GM18502 (cell line): ENCODE data around the gene STXBP6.
"Not testable (repeated sequence)": the region's sequence is repeated elsewhere in the genome, so short reads cannot be mapped to it uniquely, and the experiment has no call there.

Experiments used
- ATAC-seq: cut with Tn5 transposase; IDR thresholded peaks from one replicate; pipeline ENCODE4 v1.9.1; 2021; ENCODE audit warnings: mild to moderate bottlenecking; ENCODE audit not compliant: unreplicated experiment, poor library complexity

The STXBP6 gene

DNA sequence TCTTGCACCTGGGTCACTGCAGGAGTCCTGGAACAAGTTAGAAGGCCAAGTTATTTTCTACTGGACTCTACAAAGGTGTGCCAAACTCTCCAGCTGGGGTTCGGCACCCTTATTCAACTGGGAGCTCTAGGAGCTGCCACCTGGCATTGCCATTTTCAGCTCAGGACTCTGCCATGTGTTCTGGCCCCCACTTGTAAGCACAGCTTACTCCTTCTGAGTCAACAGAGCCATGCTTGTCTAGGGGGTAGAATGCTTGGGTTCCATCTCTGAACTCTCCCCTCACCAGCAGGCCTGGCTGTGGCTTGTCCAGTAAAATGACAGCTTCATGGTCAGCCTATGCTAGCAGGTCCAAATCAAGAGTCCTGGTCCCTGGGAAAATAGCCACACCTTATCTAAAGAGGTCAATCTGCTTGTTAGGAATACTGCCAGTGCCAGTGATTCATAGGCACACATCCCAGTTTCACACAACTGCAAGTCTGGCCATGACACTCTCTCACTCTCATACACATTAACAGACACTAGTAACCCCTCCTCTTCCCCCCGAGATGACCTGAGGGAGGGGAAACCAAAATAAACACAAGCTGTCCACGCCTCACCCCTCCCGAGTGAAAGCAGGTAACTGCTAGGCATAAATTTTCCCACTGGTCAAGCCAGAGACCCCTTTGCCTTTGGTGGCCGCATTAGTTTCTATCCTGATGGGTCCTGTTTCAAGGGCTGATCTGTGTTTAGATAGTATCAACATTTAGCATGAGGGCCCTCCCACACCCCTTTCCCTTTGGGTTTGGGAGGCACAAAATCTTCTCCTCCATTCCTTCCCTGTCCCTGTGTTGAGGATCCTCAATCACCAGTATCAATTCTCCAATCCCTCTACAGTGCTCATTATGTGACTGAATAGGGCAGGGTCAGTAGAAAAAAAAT lies 233.7 kb downstream of the STXBP6 start:
- ATAC-seq = no peak

DNA sequence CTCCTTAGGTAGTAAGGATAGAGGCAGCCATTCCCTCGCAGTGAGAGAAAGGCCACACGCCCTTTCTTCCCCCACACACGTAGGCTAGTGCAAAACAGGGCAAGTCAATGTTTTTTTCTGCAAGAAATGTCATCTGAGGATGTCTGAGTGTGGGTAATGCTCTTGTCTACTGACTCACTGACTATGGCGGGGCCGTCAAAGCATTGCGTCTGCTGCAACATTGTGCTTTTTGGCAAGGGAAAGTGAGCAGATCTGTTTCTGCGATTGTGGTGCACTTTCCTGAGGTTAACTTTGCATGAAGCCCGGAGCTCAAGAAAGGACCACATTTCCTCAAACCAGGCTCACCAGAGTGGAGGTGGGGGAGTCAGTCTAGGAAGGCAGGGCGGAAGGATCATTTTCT lies 234.4 kb downstream of the STXBP6 start:
- no peak for ATAC-seq

- ATAC-seq = no peak
These were observed 235.0 kb downstream of the STXBP6 start for GRCh38 chr14:24814944-24815343.

DNA sequence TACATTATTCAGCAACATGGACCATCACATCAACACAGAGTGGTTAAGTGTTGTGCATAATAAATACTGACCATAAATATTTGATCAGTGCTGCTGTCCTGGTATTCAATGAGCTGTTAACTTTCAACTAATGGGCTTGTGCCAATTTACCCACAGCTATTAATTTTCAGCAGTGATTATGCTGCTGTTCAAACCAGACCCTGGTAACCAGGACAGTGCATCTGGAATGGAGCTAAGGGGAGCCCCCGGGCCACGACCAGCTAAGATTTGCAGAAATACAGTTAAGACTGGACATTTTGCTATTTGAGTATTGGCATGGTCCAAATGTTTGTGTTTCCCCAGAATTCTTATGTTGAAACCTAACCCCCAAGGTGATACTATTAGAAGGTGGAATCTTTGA lies 235.6 kb downstream of the STXBP6 start:
- ATAC-seq = no peak

DNA sequence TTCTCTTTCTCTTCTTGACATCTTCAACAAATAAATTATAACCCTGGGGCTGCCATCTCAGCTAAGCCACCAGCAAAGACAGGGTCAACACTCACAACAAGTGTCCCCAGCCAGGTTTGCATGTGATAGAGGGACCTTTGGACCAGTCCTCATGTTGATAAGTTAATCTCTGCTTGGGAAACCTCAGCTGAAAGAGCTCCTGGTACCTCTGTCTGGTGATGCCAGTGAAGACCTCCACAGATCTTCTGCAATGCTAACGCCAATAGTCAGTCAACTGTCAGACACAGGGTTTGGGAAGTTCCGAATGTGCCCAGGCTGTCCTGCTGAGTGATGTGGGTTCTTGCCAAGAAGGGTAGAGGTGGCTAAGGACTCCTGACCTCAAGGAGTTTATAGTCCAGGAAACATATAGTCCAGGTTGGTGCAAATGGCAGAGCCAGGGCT lies 236.1 kb downstream of the STXBP6 start:
- no peak for ATAC-seq

DNA sequence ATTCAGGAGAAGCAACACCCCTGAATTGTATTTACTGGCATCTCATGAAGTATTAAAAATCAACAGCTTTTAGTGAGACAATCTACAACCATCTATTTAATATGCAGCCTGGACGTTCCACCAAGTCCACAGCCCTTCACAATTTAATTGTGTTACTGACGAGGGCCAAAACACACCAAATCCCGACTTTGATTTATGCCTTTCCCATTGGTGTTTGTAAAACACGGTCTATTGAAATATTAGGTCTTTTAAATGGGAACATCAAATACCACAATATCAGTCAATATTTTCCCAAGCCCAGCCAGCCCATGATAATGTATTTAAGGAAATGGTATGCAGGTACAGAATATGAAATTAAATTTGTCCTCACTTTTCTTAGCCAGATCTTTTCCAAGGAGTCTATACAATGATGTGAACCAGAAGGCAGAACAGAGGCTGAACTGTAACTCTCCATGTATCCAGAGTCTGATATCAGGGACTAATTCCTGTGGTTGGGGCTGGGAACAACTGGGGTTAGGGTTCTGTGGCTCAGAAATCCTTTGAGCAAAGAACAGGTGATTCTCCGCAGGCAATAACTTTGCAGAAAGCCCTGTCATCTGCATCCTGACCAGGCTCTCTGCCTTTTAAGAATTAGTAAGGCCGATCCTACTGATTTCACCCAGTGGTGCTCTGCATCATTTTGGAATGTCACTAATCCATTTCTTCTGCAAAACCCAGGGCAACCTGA lies 236.7 kb downstream of the STXBP6 start:
- ATAC-seq = no peak

DNA sequence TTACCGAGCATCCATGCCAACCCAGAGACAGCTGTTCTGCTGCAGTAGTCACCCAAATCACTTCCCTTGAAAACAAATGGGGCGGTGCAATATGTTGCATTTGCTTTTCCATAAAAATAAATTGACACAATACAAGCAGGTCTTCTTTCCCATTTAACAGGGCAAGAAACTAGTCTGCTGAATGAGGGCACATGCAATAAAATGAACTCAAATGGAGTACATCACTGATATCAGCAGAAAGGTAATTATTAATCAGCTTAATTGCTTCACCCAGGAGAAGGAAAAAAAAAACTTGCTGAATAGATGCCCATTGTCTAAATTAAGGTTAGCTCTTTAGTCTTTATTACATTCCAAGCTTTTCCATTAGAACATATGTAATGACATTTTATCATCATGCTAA lies 240.8 kb downstream of the STXBP6 start:
- no peak for ATAC-seq

DNA sequence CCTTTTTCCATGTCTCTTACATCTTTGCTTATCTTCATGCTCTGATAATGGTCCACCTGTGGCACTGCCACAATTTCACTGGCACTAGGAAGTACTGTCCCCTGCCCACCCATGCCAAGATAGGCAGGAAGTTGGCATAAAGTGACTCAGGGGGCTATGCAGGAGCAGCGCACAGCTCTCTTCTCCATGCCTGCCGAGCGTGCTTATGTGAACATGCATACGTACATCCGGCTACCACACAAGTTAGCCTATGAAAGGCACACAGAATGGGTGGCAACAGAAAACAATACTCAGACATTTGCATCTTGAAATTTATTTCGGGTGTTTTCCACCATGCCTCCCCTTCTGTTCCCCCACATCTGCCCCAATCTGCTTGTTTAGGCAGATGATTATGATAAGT lies 241.5 kb downstream of the STXBP6 start:
- no peak for ATAC-seq

- ATAC-seq = peak; percentile 76
These were observed 243.8 kb downstream of the STXBP6 start for GRCh38 chr14:24806061-24806678.

- ATAC-seq = no peak
These were observed 245.3 kb downstream of the STXBP6 start for GRCh38 chr14:24804552-24805212.

GRCh38 chr14:24803933-24804494 lies 245.9 kb downstream of the STXBP6 start:
- no peak for ATAC-seq

GRCh38 chr14:24803426-24803825 lies 246.5 kb downstream of the STXBP6 start:
- ATAC-seq = not testable (repeated sequence)

DNA sequence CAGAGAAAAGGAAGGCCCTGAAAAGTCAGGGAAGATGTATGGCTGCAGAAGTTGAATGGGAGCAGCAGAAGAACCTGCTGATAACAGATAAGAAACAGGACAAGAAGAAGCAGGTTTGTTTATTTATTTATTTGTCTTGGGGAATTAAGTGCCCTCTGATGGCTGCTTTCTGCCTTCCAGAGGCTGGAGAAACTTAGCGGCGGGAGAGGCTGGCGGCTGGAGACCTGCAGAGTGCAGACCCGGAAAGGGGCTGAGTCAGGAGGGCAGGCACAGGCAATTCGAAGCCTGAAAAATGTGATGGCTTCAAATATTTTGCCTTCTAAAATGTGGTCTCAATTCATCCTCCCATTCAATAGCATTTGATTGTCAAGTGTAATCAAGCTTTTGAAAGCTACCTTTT lies 247.7 kb downstream of the STXBP6 start:
- ATAC-seq = no peak

DNA sequence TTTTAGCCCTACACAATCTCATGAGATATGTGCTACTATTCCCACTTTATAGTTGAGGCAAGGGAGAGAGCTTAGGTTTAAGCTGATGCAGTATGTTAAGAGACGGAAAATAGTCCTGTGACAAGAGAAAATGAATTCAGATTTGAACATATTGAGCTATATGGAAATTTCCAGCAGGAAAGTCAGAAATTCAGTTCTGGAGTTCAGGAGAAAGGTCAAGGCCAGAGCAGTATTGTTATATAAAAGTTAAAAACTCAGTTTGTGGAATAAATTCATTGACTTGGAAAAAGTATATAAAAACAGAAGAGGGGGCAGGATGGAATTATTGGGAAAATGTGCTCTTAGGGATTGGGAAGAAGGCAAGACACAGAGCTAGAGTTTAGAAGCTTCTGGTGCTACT lies 248.9 kb downstream of the STXBP6 start:
- no peak for ATAC-seq

DNA sequence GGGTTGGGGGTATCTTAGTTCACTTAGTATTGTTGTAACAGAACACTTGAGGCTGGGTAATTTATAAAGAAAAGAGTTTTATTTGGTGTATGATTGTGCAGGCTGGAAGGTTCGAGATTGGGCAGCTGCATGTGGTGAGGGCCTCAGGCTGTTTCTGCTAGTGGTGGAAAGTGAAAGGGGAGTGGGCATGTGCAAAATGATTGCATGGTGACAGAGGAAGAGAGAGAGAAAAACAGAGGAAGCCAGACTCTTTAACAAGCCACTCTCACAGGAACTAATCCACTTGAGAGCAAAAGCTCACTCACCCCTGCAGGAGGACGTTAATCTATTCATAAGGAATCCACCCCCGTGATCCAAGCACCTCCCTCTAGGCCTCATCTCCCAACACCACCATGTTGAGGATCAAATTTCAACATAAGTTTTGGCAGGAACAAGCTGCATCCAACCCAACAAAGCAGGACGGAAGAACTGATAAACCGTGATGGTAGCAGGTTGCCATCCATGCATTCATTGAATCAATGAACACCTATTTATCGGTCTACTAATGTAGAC lies 251.0 kb downstream of the STXBP6 start:
- ATAC-seq = peak; percentile 86

DNA sequence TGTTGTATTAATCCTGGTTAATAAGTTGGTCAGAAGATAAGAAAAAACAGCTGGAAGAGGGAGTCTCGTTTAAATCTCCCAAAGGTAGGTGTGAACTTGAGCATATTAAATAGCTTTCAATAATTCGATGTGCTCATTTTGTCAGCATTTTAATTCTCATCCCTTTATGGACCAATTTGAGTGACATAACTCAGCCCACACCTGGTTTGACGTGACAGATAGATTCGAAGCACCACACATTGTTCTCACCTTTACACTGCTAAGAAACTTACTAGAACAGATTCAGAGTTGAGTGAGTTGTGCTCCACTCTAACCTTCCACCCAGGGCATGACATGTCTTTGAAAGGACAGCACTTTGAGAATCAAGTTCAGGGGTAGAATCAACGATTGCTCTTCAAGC lies 254.5 kb downstream of the STXBP6 start:
- no peak for ATAC-seq

- no peak for ATAC-seq
These were observed 255.2 kb downstream of the STXBP6 start for GRCh38 chr14:24794644-24795305.

DNA sequence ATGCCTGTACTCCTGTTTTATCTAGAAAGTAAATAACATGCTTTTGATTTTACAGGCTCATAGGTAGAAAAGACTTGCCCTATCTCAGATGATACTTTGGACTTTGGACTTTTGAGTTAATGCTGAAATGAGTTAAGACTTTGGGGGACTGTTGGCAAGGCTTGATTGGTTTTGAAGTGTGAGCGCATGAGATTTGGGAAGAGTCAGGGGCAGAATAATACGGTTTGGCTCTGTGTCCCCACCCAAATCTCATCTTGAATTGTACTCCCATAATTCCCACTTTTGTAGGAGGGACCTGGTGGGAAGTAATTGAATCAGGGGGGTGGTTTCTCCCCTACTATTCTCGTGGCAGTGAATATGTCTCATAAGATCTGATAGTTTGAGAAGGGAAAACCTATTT lies 259.8 kb downstream of the STXBP6 start:
- no peak for ATAC-seq

GRCh38 chr14:24789378-24789884 lies 260.5 kb downstream of the STXBP6 start:
- ATAC-seq = no peak
